Kidney epithelial cell (primary cell): ENCODE data around the gene KIF6. TPM values are rescaled to one million over a fixed set of nuclear protein-coding genes. Genes with fewer than 3 reads are reported as not detected.

Experiments used
- DNase-seq: peaks from one replicate; pipeline ENCODE4 v3.0.0-alpha.2; 2010; ENCODE audit warnings: low read depth
- H3K27me3 ChIP-seq: 2 replicates; pipeline ENCODE4 v1.6.0; 2011; ENCODE audit warnings: low read length; ENCODE audit not compliant: control insufficient read depth, insufficient read depth
- H3K36me3 ChIP-seq: 2 replicates; pipeline ENCODE4 v1.5.1; 2011; ENCODE audit warnings: low read length; ENCODE audit not compliant: control insufficient read depth, insufficient read depth
- H3K4me3 ChIP-seq: 2 replicates; pipeline ENCODE4 v1.5.1; 2011; ENCODE audit warnings: low read depth, mild to moderate bottlenecking, control low read depth, low read length
- total RNA-seq: library from RNA; depleted of rRNA; stranded (reverse); fragments of >200 nt; gene quantifications from 2 replicates; pipeline ENCODE4 v1.2.3, GENCODE V29; 2015
- TF ChIP-seq, protein P1 (sequence below): IDR thresholded peaks from 2 replicates; pipeline ENCODE4 v1.5.1; 2011; ENCODE audit warnings: mild to moderate bottlenecking, moderate library complexity, low read length, control low read depth, inconsistent platforms; ENCODE audit not compliant: insufficient read depth, poor library complexity, severe bottlenecking

KIF6 gene
- total RNA-seq, 1 donor from 2014 or later: 0.33 TPM

DNA sequence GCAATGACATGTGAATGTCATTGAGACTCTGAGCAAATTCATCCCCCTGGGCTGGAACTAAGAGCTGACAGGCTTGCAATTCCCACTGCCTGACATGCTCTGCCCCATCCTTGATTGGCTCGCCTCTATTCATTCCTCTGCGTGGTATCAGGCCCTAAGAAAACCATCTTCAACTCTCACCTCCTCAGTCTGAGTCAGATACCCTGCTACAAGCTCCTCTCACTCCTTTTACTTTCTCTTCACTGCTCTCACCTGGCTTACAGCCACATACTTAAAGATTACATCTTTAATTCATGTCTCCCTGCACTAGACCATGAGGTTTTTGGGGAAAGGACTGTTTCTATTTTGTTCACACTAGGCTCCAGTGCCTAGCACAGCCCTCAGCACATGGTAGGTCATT, 131.6 kb downstream of the KIF6 start:
- no peak for DNase-seq
- no peaks in the 10 kb centered on the region for H3K27me3 ChIP-seq
- no peak overlapping the region for H3K4me3 ChIP-seq
- H3K36me3 ChIP-seq: no peaks in the 10 kb centered on the region
- TF ChIP-seq, protein P1, sequence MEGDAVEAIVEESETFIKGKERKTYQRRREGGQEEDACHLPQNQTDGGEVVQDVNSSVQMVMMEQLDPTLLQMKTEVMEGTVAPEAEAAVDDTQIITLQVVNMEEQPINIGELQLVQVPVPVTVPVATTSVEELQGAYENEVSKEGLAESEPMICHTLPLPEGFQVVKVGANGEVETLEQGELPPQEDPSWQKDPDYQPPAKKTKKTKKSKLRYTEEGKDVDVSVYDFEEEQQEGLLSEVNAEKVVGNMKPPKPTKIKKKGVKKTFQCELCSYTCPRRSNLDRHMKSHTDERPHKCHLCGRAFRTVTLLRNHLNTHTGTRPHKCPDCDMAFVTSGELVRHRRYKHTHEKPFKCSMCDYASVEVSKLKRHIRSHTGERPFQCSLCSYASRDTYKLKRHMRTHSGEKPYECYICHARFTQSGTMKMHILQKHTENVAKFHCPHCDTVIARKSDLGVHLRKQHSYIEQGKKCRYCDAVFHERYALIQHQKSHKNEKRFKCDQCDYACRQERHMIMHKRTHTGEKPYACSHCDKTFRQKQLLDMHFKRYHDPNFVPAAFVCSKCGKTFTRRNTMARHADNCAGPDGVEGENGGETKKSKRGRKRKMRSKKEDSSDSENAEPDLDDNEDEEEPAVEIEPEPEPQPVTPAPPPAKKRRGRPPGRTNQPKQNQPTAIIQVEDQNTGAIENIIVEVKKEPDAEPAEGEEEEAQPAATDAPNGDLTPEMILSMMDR: no peak

DNA sequence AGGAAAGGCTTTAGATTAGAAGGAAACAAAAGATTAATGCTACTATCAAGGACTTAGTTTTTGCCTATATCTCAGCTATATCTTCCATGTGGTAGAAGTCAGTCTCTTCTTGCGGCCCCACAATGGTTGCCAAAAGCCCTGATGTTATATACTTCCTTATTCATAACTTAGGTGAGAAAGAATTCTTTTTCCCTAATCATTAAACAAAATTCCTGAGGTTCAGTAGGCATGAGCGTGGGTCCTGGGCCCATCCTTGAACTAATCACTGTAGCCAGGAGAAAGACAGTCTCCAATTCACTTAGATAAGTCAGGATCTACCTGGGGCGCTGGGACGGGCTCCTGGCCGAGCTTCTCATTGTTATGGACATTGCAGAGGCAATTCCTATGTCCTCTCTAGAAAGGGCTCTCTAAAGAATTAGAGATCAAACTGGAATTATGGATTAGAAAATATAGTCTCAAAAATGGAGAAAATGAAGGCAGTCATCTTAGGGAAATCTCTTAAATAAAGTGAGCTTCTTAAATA, 134.3 kb downstream of the KIF6 start:
- H3K36me3 ChIP-seq: no peaks in the 10 kb centered on the region
- H3K4me3 ChIP-seq: no peak overlapping the region
- TF ChIP-seq, protein P1: no peak
- no peak for DNase-seq
- no peaks in the 10 kb centered on the region for H3K27me3 ChIP-seq

DNA sequence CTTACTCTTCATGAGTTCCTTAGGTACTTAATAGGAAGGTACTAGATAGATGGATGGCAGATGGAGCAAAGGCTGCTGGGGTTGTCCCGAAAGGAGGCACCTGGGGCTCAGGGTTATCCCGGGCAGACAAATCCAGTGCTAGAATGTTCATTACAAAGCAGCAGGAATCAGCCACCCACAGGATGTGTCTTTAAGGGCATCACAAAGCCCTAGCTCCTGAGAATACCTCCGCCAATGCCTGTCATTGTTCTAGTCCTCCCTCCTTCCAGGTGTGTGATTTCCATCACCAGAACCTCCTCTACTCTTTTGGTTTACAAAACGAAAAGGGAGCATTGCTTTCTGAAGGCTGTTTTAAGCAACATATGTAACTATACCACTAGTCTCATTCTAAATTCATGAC, 138.1 kb downstream of the KIF6 start:
- Histone ChIP-seq H3K4me3 (no peak overlapping the region), H3K36me3 (no peaks in the 10 kb centered on the region), H3K27me3 (no peaks in the 10 kb centered on the region)
- DNase-seq: no peak
- TF ChIP-seq, protein P1: no peak

DNA sequence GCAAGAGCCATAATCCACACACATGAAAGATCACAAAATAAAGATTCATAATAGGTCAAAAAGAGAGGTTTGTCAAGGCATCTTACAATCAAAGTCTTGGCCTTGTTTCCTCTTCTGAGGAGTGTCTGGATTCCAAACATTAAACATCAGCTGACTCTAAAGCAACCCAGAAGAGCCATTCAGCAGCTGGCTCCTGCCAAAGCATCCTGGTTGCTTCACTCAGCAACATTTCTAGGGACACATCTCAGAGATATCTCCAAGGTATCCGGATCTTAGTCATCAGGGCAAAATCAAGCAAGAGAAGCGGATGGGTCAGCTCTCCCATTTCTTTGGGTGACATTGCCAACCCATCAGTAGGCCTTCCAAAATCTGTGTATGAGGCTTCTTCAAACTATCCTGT, 139.6 kb downstream of the KIF6 start:
- Histone ChIP-seq H3K36me3 (no peaks in the 10 kb centered on the region), H3K27me3 (no peaks in the 10 kb centered on the region)
- no peak for DNase-seq

DNA sequence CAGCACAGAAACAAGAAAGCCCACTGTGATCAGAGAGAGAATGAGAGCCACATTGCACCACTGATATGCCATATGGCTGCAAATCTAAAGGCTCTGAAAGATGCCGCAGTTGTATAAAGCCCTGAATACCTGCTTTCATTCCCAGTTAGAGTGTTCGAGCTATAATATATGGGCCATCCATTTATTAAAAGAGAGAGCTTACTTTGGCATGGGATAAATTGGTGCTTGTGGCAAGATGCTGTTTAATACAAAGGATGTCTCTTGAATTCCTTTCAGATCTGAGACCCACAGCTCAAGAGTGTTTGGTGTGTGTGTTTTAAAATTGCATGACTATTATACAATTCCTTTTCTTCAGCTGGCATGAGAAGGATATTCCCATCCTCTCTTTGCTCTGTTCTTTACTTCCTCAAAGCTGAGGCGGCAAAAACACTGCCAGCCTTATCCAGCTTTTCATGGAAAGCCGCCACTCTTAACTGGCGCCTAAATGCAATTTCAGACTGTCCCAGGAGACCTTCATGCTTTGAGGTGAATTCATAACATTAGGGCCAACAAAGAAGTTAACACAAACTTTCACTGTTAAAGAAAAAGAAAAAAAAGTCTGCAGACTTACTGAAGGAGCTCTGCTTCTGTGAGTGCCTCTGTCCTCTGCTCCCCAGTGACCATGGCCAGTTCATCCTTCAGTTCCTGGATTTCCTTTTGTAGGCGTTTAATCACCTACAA, 147.6 kb downstream of the KIF6 start:
- Histone ChIP-seq H3K4me3 (no peak overlapping the region), H3K36me3 (no peaks in the 10 kb centered on the region), H3K27me3 (no peaks in the 10 kb centered on the region)
- TF ChIP-seq, protein P1: no peak
- no peak for DNase-seq

More for the DNA sequence above, 139.6 kb downstream of the KIF6 start:
- TF ChIP-seq, protein P1: no peak
- H3K4me3 ChIP-seq: no peak overlapping the region
